Colonic mucosa (tissue), 4 donors: ENCODE results near the gene TCF23. TPM values are rescaled to one million over a fixed set of nuclear protein-coding genes. Genes with fewer than 3 reads are reported as not detected.
A peak's percentile ranks its signal among the peaks of the same experiment; 100 is the strongest.
"Not testable (repeated sequence)": the region's sequence is repeated elsewhere in the genome, so short reads cannot be mapped to it uniquely, and the experiment has no call there.

Experiments
- DNase-seq: peaks from one replicate; pipeline ENCODE4 v3.0.0-alpha.2; 2020
- H3K27ac ChIP-seq: fragments of 200-600 bp; one replicate; pipeline ENCODE4 v1.8.0; 2021
- H3K27me3 ChIP-seq: fragments of 200-600 bp; one replicate; pipeline ENCODE4 v1.8.0; 2021
- H3K36me3 ChIP-seq: fragments of 200-600 bp; one replicate; pipeline ENCODE4 v1.8.0; 2021
- H3K4me1 ChIP-seq: fragments of 200-600 bp; one replicate; pipeline ENCODE4 v1.8.0; 2021; ENCODE audit warnings: mild to moderate bottlenecking
- H3K4me3 ChIP-seq: fragments of 200-600 bp; one replicate; pipeline ENCODE4 v1.8.0; 2021
- H3K9ac ChIP-seq, 2 donors: one replicate each; pipeline ENCODE4 v1.7.0; 2013; ENCODE audit warnings: control low read depth in 2 of 2, low read depth in 2 of 2, low read length in 2 of 2
- H3K9me3 ChIP-seq: fragments of 200-600 bp; one replicate; pipeline ENCODE4 v1.8.0; 2021
- intact Hi-C: fragments of 100-400 bp; cut with DNase I; formaldehyde crosslinking; loops from one replicate; pipeline ENCODE4 v1.14.1; 2022
- total RNA-seq, 2 donors: library from RNA; stranded (reverse); fragmentation: NEBNext Ultra II Directional in 1 of 2; extraction: Animal tissue kit (Norgen Biotek cat#: 25700) in 1 of 2; gene quantifications; one replicate each; pipeline ENCODE4 v1.2.1, GENCODE V29; 2021
- TF ChIP-seq, protein P1 (sequence below): fragments of 200-600 bp; IDR thresholded peaks from one replicate; pipeline ENCODE4 v1.8.0; 2022; ENCODE audit warnings: antibody characterized with exemption, mild to moderate bottlenecking
- donor health status: healthy.
- donor health status: DM: no; HTN: no; CAD: no.
- donor health status: DM: no; HTN: no; CAD: no.

The TCF23 gene
- total RNA-seq, 2 donors from 2014 or later, result 0.05 to 0.07 TPM

DNA sequence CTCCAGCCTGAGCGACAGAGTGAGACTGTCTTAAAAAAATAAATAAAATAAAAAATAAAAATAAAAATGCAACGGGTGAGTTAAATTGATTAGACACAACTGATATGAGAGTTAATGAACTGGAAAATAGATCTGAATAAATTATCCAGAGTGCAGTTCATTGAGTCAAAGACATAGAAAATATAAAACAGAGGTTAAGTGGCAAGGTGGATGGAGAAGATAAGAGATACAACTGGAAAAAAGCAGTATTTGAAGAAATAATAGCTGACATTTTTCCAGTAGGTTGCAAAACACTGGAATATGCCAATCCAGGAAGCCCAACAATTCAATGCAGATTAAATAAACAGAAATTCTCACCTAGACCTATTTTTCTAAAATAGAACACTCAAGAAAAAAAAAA is 40.6 kb upstream of the TCF23 start:
- intact Hi-C loops, result no loop called here
- Histone ChIP-seq H3K9ac (no peak overlapping the region), H3K27me3 (no peaks in the 10 kb centered on the region), H3K4me1 (no peaks in the 10 kb centered on the region), H3K27ac (no peak overlapping the region), H3K9me3 (no peaks in the 10 kb centered on the region), H3K4me3 (no peak overlapping the region), H3K36me3 (no peaks in the 10 kb centered on the region)
- TF ChIP-seq, protein P1, sequence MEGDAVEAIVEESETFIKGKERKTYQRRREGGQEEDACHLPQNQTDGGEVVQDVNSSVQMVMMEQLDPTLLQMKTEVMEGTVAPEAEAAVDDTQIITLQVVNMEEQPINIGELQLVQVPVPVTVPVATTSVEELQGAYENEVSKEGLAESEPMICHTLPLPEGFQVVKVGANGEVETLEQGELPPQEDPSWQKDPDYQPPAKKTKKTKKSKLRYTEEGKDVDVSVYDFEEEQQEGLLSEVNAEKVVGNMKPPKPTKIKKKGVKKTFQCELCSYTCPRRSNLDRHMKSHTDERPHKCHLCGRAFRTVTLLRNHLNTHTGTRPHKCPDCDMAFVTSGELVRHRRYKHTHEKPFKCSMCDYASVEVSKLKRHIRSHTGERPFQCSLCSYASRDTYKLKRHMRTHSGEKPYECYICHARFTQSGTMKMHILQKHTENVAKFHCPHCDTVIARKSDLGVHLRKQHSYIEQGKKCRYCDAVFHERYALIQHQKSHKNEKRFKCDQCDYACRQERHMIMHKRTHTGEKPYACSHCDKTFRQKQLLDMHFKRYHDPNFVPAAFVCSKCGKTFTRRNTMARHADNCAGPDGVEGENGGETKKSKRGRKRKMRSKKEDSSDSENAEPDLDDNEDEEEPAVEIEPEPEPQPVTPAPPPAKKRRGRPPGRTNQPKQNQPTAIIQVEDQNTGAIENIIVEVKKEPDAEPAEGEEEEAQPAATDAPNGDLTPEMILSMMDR, result no peak
- no peak for DNase-seq

DNA sequence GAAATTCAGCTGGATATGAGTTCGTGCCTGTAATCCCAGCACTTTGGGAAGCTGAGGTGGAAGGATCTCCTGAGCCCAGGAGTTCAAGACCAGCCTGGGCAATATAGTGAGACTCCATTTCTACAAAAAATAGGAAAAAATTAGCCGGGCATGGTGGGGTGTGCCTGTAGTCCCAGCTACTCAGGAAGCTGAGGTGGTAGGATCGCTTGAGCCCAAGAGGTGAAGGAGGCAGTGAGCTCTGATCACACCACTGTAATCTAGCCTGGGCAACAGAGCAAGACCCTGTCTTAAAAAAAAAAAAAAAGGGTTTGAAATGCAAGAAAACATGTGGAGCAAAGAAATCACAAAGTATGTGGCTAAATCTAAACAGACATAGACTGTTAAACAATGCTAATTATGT is 39.7 kb upstream of the TCF23 start:
- no peaks in the 10 kb centered on the region for H3K4me1 ChIP-seq
- no peaks in the 10 kb centered on the region for H3K36me3 ChIP-seq
- no peak overlapping the region for H3K4me3 ChIP-seq
- no peak overlapping the region for H3K9ac ChIP-seq
- TF ChIP-seq, protein P1, result no peak
- no peak overlapping the region for H3K27ac ChIP-seq
- no peak for DNase-seq
- H3K9me3 ChIP-seq, result no peaks in the 10 kb centered on the region
- intact Hi-C loops, result no loop called here
- H3K27me3 ChIP-seq, result no peaks in the 10 kb centered on the region

DNA sequence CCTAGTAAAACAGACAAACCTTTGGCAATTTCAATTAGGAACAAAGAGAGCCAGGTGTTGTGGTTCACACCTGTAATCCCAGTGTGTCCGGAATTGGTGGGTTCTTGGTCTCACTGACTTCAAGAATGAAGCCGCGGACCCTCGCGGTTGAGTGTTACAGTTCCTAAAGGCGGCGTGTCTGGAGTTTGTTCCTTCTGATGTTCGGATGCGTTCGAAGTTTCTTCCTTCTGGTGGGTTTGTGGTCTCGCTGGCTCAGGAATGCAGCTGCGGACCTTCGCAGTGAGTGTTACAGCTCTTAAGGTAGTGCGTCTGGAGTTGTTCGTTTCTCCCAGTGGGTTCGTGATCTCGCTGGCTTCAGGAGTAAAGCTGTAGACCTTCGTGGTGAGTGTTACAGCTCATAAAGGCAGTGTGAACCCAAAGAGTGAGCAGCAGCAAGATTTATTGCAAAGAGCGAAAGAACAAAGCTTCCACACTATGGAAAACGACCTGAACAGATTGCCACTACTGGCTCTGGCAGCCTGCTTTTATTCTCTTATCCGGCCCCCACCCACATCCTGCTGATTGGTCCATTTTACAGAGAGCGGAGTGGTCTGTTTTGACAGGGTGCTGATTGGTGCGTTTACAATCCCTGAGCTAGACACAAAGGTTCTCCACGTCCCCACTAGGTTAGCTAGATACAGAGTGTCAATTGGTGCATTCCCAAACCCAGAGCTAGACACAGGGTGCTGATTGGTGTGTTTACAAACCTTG is 38.0 kb upstream of the TCF23 start:
- H3K4me3 ChIP-seq, intact Hi-C loops, DNase-seq, H3K9me3 ChIP-seq, H3K27me3 ChIP-seq, H3K27ac ChIP-seq, H3K9ac ChIP-seq, H3K36me3 ChIP-seq, H3K4me1 ChIP-seq: not testable (repeated sequence)

DNA sequence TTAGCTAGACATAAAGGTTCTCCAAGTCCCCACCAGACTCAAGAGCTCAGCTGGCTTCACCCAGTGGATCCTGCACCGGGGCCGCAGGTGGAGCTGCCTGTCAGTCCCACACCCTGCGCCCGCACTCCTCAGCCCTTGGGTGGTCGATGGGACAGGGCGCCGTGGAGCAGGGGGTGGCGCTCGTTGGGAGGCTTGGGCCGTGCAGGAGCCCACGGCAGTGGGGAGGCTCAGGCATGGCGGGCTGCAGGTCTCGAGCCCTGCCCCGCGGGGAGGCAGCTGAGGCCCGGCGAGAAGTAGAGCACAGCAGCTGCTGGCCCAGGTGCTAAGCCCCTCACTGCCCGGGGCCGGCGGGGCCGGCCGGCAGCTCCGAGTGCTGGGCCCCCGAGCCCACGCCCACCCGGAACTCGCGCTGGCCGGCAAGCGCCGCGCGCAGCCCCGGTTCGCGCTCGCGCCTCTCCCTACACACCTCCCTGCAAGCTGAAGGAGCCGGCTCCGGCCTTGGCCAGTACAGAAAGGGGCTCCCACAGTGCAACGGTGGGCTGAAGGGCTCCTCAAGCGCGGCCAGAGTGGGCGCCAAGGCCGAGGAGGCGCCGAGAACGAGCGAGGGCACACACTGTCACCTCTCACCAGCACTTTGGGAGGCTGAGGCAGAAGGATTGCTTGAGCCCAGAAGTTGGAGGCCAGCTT is 37.3 kb upstream of the TCF23 start:
- H3K27ac ChIP-seq, H3K9me3 ChIP-seq, H3K27me3 ChIP-seq, intact Hi-C loops, H3K9ac ChIP-seq, H3K4me1 ChIP-seq, H3K36me3 ChIP-seq, DNase-seq, H3K4me3 ChIP-seq: not testable (repeated sequence)

DNA sequence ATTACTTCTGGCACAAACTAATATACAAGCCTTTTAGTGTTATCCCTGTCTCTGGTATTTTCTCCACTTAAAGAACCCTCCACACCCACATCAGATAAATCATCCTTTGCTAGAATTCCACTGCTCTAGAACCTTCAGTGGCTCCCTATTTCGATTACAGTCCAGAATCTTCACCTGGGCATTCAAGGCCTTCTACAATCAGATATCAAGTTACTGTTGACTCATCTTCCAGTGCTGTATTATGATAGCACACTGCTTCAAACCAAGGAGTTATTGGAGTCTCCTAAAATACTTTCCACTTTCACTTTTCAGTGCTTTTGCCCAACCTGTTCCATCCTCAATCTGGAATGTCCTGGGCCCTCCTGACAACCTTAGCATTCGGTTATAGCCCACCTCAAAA is 33.3 kb upstream of the TCF23 start:
- no peak overlapping the region for H3K27ac ChIP-seq
- peaks cover 14% of the 10 kb centered on the region for H3K27me3 ChIP-seq
- peaks cover 3% of the 10 kb centered on the region for H3K4me1 ChIP-seq
- no peak overlapping the region for H3K4me3 ChIP-seq
- no peak for DNase-seq
- no peaks in the 10 kb centered on the region for H3K36me3 ChIP-seq
- intact Hi-C loops, result no loop called here
- no peaks in the 10 kb centered on the region for H3K9me3 ChIP-seq
- no peak overlapping the region for H3K9ac ChIP-seq
- TF ChIP-seq, protein P1, result no peak

DNA sequence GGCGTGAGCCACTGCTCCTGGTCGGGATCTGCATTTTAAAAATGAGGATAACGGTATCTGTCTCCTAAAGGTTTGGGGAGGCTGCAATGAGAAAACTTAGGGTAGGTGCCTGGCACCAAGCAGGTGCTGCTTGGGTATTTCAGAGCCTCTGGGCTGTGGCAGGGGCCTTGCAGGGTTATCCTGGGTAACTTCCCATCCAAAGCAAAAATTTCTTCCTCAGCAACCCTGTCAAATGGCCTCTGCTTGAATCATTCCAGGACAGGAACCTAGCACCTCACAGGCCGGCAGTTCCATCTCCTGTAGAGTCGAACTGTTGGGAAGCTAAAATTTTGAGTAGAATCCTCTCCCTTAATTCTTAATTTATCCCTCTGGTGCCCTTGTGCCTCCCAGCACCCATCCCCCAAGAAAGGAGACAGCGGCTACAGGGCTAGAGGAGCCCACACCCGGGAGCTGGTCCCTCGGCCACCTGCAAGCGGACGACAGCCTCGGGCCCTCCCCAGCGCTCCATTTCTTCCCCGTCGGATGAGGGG is 30.7 kb upstream of the TCF23 start:
- no peak overlapping the region for H3K27ac ChIP-seq
- DNase-seq, result no peak
- H3K4me1 ChIP-seq, result peaks cover 3% of the 10 kb centered on the region
- TF ChIP-seq, protein P1, result no peak
- intact Hi-C loops, result no loop called here
- H3K9me3 ChIP-seq, result no peaks in the 10 kb centered on the region
- H3K9ac ChIP-seq, result no peak overlapping the region
- peak overlapping the region; percentile 19 for H3K4me3 ChIP-seq
- H3K36me3 ChIP-seq, result no peaks in the 10 kb centered on the region
- peaks cover 14% of the 10 kb centered on the region for H3K27me3 ChIP-seq
